Peyer's patch (tissue), 4 donors: ENCODE results near the gene MDC1. TPM values are rescaled to one million over a fixed set of nuclear protein-coding genes. Genes with fewer than 3 reads are reported as not detected.
"Not testable (repeated sequence)": the region's sequence is repeated elsewhere in the genome, so short reads cannot be mapped to it uniquely, and the experiment has no call there.

Source experiments
- DNase-seq, 3 donors: peaks; one replicate each; pipeline ENCODE4 v3.0.0-alpha.2; 2017 to 2019
- H3K27ac ChIP-seq, 4 donors: fragments of 200-600 bp; sonication (generic); one replicate each; pipeline ENCODE4 v1.5.1; 2016 to 2019
- H3K27me3 ChIP-seq, 2 donors: fragments of 200-600 bp; sonication (generic); one replicate each; pipeline ENCODE4 v1.5.1; 2019
- H3K36me3 ChIP-seq, 3 donors: fragments of 200-600 bp; sonication (generic); one replicate each; pipeline ENCODE4 v1.5.1; 2016 to 2019
- H3K4me1 ChIP-seq, 4 donors: fragments of 200-600 bp; sonication (generic); one replicate each; pipeline ENCODE4 v1.5.1; 2016 to 2019
- H3K4me3 ChIP-seq, 4 donors: fragments of 200-600 bp; sonication (generic); 1 replicate in 3 of 4; 2 replicates in 1 of 4; pipeline ENCODE4 v1.5.1; 2016 to 2019; ENCODE audit warnings: mild to moderate bottlenecking in 1 of 4
- H3K9me3 ChIP-seq, 4 donors: fragments of 200-600 bp; sonication (generic); one replicate each; pipeline ENCODE4 v1.5.1; 2016 to 2019; ENCODE audit warnings: mild to moderate bottlenecking in 1 of 4
- POLR2A ChIP-seq, 2 donors: fragments of 450-650 bp; IDR thresholded peaks; one replicate each; pipeline ENCODE4 v1.5.1; 2017; ENCODE audit warnings: antibody characterized with exemption in 2 of 2, mild to moderate bottlenecking in 2 of 2, moderate library complexity in 2 of 2
- total RNA-seq, 4 donors: library from RNA; depleted of rRNA; stranded (reverse); fragments of >200 nt; gene quantifications; one replicate each; pipeline ENCODE4 v1.1.0, GENCODE V29; 2016
- TF ChIP-seq, protein P1 (sequence below), 6 experiments: fragments of 450-650 bp in 4 of 6; fragments of 200-600 bp in 2 of 6; sonication (generic) in 1 of 6; IDR thresholded peaks; one replicate each; pipeline ENCODE4 v1.5.1; 2017 to 2019; ENCODE audit warnings: antibody characterized with exemption in 6 of 6, mild to moderate bottlenecking in 3 of 6, moderate library complexity in 1 of 6

The MDC1 gene
- total RNA-seq, 4 donors from 2014 or later, result 7.5 to 51.2 (median 19.4) TPM

DNA sequence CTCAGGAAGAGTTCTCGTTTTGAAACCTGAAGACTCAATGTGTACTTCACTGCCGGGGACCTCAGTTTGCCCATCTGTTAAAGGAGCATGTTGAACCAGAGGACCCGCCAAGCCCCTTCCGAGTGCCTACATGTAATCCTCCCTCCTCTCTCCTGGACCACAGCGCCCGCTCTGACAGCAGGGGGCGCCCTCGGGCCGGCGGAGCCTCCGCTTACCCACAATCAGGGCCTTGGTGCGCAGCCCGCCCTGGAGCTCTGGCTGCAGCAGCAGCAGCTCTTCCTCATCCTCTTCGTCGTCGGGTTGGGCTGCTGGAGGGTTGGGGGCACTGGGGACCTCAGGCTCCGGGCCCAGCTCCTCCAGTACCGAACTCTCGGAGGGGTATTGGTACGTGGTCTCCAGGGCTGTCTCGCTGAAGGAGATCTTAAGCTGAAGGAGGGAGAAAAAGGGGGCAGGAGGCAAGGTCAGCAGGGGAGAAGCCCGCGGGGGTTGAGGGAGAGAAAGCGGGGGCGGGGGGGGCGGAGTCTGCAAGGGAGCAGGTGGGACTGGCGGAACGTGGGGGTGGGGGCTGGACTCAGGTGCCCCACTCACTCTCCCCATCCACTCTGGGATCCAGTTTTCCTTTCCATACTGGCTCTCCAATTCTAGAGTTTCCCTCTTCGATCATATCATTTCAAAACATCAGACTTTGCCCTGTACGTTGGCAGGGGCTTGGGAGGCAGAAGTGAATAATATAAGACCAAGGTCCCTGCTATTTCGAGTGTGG lies 37.9 kb downstream of the MDC1 start:
- Histone ChIP-seq H3K4me3 (peak overlapping the region; percentile 6 to 75 (median 28)), H3K27ac (peak overlapping the region; percentile 22 to 98 (median 64)), H3K4me1 (peaks cover 0 to 41% (median 9%) of the 10 kb centered on the region in 4 donors), H3K9me3 (no peaks in the 10 kb centered on the region), H3K27me3 (no peaks in the 10 kb centered on the region), H3K36me3 (peaks cover 0 to 24% (median 0%) of the 10 kb centered on the region in 3 donors)
- TF ChIP-seq, protein P1, sequence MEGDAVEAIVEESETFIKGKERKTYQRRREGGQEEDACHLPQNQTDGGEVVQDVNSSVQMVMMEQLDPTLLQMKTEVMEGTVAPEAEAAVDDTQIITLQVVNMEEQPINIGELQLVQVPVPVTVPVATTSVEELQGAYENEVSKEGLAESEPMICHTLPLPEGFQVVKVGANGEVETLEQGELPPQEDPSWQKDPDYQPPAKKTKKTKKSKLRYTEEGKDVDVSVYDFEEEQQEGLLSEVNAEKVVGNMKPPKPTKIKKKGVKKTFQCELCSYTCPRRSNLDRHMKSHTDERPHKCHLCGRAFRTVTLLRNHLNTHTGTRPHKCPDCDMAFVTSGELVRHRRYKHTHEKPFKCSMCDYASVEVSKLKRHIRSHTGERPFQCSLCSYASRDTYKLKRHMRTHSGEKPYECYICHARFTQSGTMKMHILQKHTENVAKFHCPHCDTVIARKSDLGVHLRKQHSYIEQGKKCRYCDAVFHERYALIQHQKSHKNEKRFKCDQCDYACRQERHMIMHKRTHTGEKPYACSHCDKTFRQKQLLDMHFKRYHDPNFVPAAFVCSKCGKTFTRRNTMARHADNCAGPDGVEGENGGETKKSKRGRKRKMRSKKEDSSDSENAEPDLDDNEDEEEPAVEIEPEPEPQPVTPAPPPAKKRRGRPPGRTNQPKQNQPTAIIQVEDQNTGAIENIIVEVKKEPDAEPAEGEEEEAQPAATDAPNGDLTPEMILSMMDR (IDR thresholded peaks at IDR 0.05), result peak; percentile 88 to 99 (median 96)
- no peak for TF ChIP-seq POLR2A (IDR thresholded peaks at IDR 0.05)
- DNase-seq, result peak; percentile 84 to 94 (median 92)

GRCh38 chr6:30676660-30677285 lies 40.3 kb downstream of the MDC1 start:
- H3K4me1 ChIP-seq, result peaks cover 0 to 34% (median 13%) of the 10 kb centered on the region in 4 donors
- no peak overlapping the region for H3K27ac ChIP-seq
- H3K9me3 ChIP-seq, result no peaks in the 10 kb centered on the region
- TF ChIP-seq POLR2A (IDR thresholded peaks at IDR 0.05), result no peak
- TF ChIP-seq, protein P1 (IDR thresholded peaks at IDR 0.05), result no peak
- H3K4me3 ChIP-seq, result no peak overlapping the region
- DNase-seq, result no peak
- no peaks in the 10 kb centered on the region for H3K27me3 ChIP-seq
- H3K36me3 ChIP-seq, result peaks cover 0 to 24% (median 0%) of the 10 kb centered on the region in 3 donors

DNA sequence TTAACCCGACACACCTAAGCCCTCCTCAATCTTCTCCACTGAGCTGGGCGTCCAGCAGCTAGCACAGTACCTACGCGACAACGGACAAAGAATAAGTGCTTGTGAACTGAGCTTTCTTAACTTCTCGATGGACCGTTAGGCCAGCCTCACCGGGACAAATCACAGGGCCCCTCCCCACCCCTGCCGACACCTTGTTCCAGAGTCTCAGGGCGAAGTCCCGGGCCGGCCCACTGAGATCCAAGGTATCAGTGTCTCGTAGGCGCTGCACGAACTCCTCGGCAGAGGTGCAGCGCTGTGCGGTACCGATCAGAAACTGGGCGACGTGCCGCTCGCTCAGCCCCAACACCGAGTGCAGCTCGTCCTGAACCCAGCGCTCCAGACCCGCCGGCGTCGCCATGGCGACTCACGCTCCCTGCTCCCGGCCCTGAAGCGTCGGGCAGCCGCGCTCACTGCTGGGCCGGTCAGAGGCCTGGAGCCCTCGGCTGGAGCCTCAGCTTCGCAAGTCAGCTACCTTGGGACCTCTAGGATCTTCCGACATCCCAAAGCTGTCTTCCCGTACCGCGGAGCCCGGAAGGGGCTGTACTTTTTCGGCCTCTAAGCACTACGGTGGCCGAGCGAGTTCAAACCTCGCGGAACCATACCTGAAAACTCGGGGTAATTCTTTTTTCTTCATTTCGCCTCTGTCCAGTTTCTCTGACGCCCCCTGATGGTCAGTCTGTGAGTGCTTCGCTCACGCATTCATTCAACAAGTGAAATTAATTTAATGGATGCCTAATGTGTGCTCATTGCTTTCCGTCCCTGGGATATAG lies 44.4 kb downstream of the MDC1 start, which contains the start of gene DHX16:
Gene DHX16, minus strand, starts transcription at position 562 of the 809 bp plus-strand sequence. Its CDS starts 165 bp downstream, at position 397.
- Histone ChIP-seq H3K4me1 (peaks cover 0 to 18% (median 11%) of the 10 kb centered on the region in 4 donors), H3K36me3 (peaks cover 0 to 44% (median 0%) of the 10 kb centered on the region in 3 donors), H3K4me3 (peak within 1 kb of the TSS; percentile 82 to 98 (median 95)), H3K9me3 (no peaks in the 10 kb centered on the region), H3K27ac (peak within 1 kb of the TSS; percentile 79 to 92 (median 89)), H3K27me3 (no peaks in the 10 kb centered on the region)
- TF ChIP-seq, protein P1 (IDR thresholded peaks at IDR 0.05), result peak; percentile 88 to 96 (median 94)
- TF ChIP-seq POLR2A (IDR thresholded peaks at IDR 0.05), result peak; percentile 54 to 69
- peak; percentile 95 to 98 (median 96) for DNase-seq

GRCh38 chr6:30670760-30671527 lies 46.1 kb downstream of the MDC1 start:
- Histone ChIP-seq H3K4me3 (no peak overlapping the region), H3K27ac (no peak overlapping the region), H3K4me1 (peaks cover 0 to 18% (median 11%) of the 10 kb centered on the region in 4 donors), H3K9me3 (no peaks in the 10 kb centered on the region), H3K36me3 (peaks cover 0 to 50% (median 0%) of the 10 kb centered on the region in 3 donors), H3K27me3 (no peaks in the 10 kb centered on the region)
- DNase-seq, result no peak
- no peak for TF ChIP-seq POLR2A (IDR thresholded peaks at IDR 0.05)
- TF ChIP-seq, protein P1 (IDR thresholded peaks at IDR 0.05), result no peak

DNA sequence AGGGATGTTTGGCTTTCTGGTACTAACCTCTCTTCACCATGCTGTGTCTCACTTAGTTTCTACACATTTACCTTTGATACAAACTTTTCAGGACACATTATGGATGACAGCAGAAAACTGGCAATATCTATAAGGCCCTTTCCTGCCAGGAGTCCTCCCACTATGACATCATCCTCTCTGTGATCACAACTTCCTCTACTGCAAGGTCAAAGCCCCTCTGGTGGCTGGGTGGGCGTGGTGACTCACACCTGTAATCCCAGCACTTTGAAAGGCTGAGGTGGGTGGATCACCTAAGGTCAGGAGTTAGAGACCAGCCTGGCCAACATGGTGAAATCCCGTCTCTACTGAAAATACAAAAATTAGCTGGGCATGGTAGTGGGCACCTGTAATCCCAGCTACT lies 50.8 kb downstream of the MDC1 start:
- not testable (repeated sequence) for H3K4me1 ChIP-seq, H3K4me3 ChIP-seq, DNase-seq, H3K27me3 ChIP-seq, H3K9me3 ChIP-seq, H3K27ac ChIP-seq
- peaks cover 0 to 96% (median 0%) of the 10 kb centered on the region in 3 donors for H3K36me3 ChIP-seq
